ENCODE measurements around the gene BAIAP2L2.

GRCh38 chr22:38126928-38127668 lies 16.6 kb upstream of the BAIAP2L2 start:
- TF ChIP-seq POLR2AphosphoS5 (IDR thresholded peaks at IDR 0.05; ENCODE audit: low read depth, low read length), result no peak
- no peak for TF ChIP-seq SIN3A (IDR thresholded peaks at IDR 0.05; ENCODE audit: borderline replicate concordance, insufficient read depth, low read length)
- no peak for TF ChIP-seq REST (IDR thresholded peaks at IDR 0.05; ENCODE audit: insufficient read depth in 1 of 2, low read depth in 2 of 2, low read length in 2 of 2)

Data from PFSK-1 (cell line).